Right ventricle myocardium superior (tissue), 1 donor: Measurements from ENCODE around the gene CCDC134. TPM values are rescaled to one million over a fixed set of nuclear protein-coding genes. Genes with fewer than 3 reads are reported as not detected.

Source experiments
- ATAC-seq: fragments of 200-7000 bp; cut with Tn5 transposase; one replicate; pipeline ENCODE4 v1.9.1; 2020; ENCODE audit warnings: mild to moderate bottlenecking; ENCODE audit not compliant: poor library complexity
- DNase-seq: peaks from one replicate; pipeline ENCODE4 v3.0.0-alpha.2; 2020
- intact Hi-C: fragments of 100-400 bp; cut with DNase I; formaldehyde crosslinking; loops from one replicate; pipeline ENCODE4 v1.11.2; 2022
- long read RNA-seq: library from polyadenylated mRNA; unstranded; transcript quantifications from one replicate; pipeline ENCODE4 v2.0.0, GENCODE V29; 2021
- total RNA-seq: library from RNA; stranded (reverse); fragmentation: NEBNext Ultra II Directional; extraction: Animal tissue kit (Norgen Biotek cat#: 25700); gene quantifications from one replicate; pipeline ENCODE4 v1.2.1, GENCODE V29; 2021
- donor health status: DM: no; HTN: yes; CAD: no; lungs with severe emphysema.

The CCDC134 gene
- total RNA-seq = 4.0 TPM
- long read RNA-seq, partial matches to known transcripts = 0 of 2 reads
- long read RNA-seq, other reads (novel, unspliced or antisense) = 0 of 2 reads

DNA sequence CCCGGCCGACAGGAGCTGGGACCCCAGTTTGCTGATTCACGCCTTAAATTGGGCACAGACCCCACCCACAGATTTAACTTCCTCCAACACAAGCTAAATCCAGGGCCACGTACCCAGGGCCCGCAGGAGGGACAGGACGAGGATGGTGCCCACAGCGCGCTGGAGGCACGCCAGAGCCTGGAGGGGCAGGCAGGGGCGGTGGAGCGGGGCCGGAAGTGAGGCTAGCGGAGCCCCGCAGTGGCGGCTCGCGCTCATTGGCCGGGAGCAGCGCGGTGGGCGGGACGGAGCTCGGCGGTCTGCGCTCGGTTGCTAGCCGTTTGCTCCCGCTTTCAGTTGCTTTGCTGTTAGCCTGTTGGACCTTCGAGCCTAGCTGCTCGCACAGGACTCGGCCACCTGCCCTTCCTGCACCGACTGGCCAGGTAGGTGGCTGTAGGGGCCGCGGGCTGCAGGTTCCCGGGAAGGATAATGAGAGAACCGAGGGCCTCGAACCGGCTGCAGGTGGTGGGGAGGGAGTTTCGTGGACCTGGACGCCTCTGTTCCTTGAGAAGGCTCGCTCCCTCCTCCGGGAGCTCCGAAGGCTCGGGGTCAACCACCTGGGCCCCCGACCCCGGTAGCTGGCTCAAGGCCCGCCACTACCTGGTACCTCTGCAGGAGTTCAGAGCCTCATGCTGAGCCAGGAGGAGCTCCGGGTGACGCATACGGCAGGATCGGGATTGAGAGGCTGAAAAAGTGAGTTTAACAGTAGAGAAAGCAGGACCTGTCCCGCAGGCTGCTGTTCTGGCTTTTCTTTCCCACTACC is at the start of gene CCDC134:
Gene CCDC134 (plus strand): TSS at position 332 of the 799 bp plus-strand sequence. CDS start 8,212 bp downstream, outside the sequence.
- ATAC-seq = peak; percentile 99
- intact Hi-C loops = no loop called here
- DNase-seq = peak; percentile 96

DNA sequence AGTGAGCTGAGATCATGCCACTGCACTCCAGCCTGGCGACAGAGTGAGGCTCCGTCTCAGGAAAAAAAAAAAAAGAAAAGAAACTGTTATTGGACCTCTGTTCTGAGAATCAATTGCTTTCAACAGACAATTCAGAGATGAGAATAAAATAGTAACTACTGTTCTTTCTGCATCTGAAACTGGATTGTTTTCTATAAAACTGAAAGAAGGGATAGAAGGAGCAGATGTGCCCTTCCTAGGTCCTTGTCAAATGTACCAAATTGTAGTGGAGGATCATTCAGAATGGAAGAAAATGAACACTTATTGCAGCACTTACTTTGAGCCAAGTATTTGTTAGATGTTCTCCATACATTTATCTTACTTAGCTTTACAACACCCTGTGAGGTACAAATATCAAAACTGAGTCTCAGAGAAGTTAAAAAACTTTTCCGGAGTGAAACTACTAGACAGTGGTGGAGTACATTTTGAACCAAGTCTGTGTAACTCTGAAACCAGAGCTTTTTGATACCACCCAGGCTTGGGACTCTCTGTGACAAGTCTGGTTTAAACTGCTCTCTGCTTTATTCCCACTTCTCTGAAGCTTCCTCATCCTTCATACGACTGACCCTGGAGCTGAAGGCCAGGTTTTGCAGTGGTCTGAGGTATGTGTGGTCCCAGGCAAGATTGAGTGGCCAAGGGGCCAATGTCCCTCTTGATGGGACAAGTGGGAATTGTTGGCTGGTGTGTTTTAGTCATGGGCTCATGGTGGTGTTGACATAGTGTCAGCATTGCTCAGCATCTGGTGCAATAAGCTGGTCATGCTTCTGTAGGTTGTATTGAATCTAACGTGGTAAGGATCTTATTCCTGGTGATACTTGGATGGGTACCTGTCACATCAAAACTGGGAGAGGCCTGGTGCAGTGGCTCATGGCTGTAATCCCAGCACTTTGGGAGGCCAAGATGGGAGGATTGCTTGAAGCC is 48.2 kb upstream of the CCDC134 start:
- DNase-seq (no peak), ATAC-seq (no peak)
- intact Hi-C loops = no loop called here

DNA sequence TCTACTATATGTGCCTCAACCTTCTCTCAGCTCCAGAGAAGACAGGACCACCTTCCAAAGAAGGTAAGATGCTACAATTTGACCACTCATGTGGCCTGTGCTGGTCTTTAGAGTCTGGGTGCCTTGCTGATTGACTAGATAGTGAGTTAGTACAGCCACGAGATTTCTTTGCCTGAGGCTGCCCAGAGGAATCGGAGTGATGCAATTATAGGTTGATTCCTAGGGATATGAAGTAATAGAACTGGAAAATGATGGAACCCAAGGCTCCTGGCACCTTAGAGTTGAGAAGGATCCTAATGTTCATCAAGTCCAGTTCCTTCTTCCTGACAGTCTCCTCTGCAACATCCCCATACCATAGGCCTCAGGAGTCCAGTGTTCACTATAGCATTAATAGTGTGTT is 46.5 kb upstream of the CCDC134 start:
- ATAC-seq (no peak), DNase-seq (no peak)
- intact Hi-C loops = no loop called here

DNA sequence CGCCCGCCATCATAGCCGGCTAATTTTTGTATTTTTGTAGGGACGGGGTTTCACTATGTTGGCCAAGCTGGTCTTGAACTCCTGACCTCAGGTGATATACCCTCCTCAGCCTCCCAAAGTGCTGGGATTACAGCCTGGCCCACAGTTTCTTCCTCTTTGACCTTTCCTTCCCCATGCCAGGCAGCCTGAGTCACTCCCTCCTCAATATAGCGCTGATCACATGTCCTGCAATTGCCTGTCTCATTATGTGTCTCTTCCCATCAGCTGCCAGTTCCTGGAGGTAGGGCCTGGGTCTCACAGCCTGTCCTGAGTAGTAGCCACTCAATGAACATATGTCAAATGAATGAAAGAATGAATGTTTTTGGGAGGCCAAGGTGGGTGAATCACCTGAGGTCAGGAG is 43.0 kb upstream of the CCDC134 start:
- intact Hi-C loops = no loop called here
- no peak for DNase-seq
- ATAC-seq = no peak

DNA sequence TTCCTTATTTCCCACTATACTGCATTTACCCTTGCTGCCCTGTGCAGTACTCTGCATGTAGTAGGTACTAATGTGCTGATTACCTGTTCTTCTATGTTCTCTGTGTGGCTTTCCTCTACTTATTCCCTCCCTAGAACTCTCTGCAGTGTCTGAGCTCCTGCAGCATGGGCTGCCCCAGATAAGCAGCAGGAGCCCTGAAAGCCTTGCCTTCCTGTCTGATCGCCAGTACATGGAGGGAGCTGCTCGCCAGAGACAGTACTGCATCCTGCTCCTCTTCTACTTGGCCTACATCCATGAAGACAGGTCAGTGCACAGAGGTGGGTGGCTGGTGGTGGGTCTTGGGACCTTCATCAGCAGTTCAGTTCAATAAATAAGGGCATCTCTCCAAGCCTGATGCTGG is 42.2 kb upstream of the CCDC134 start:
- intact Hi-C loops = no loop called here
- DNase-seq = no peak
- no peak for ATAC-seq

DNA sequence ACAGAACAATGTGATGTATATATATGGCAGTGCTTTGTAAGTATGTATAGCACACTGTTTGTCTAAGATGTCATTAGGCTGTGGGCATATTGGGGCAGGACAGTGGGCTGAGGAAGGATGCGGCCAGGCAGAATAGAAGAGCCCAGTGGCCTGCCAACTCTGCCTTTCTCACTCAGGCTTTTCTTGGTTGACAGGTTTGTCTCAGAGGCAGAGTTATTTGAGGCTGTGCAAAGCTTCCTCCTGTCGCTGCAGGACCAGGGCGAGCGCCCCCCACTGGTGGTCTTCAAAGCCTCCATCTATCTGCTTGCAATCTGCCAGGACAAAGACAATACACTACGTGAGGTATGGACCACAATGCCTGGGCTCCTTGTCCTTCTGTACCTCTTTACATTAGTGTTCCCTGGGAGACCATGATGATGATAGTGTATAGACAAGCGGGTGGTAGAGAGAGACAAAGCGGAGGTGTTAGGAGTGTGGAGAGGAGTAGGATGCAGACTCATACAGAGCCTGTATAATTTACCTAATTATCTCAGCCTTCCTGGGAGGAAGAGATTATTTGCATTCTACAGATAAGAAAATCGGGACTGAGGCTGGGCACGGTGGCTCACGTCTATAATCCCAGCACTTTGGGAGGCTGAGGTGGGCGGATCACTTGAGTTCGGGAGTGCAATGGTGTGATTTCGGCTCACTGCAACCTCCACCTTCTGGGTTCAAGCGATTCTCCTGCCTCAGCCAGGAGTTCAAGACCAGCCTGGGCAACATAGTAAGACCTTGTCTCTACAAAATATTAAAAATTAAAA is 37.3 kb upstream of the CCDC134 start:
- peak; percentile 50 for DNase-seq
- intact Hi-C loops = no loop called here
- ATAC-seq = no peak

DNA sequence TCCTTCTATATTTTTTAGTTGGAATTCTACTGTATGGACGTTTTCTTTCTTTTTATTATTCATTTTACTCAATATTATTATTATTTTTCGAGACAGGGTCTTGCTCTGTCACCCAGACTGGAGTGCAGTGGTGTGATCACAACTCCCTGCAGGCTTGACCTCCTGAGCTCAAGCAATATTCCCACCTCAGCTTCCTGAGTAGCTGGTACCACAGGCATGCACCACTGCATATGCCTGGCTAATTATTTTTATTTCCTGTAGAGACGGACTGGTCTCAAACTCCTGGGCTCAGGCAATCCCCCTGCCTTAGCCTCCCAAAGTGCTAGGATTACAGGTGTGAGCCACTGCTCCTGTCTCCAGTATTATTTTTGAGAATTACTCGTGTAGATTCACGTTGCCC is 34.0 kb upstream of the CCDC134 start:
- DNase-seq = no peak
- intact Hi-C loops = no loop called here
- no peak for ATAC-seq

DNA sequence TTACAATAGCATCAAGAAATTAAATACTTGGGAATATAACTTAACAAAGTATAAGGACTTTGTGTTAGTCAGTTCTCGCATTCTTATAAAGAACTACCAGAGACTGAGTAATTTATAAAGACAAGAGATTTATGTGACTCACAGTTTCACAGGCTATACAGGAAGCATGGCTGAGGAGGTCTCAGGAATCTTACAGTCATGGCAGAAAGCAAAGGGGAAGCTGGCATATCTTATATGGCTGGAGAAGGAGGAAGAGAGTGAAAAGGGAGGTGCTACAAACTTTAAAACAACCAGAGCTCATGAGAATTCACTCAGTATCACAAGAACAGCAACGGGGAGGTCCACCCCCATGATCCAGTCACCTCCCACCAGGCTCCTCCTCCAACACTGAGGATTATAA is 32.0 kb upstream of the CCDC134 start:
- ATAC-seq (no peak), DNase-seq (no peak)
- intact Hi-C loops = no loop called here

DNA sequence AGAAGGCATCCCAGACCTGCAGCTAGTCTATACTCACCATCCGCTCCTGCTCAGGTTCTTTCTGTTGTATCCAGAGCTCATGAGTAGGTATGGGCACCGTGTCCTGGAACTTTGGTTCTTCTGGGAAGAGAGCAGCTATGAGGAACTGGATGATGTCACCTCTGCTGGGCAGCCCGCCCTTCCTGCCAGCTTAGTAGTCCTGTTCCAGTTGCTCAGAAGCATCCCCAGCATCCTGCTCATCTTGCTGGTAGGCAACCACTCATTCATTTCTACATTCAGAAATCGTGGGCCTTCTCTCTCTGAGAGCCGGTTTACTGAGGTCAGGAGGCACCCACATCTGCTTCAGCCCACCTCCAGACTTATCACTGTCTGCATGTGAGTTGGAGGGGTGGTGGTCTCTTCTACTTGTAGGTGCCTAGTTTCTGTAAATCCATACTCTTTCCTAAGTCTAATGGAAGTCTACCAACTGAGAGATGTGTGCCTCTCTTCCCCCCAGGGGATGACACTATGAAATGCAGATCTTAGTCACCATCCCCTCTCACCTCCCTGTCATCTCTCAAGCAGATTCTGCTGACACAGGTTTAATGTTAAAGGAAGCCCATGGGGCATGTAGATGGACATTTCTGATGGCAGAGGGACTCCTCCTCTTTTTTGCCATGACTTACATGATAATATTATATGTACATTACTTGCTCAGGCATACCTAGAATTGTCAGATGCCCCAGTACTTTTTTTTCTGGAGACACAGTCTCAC is 29.6 kb upstream of the CCDC134 start:
- intact Hi-C loops = no loop called here
- DNase-seq (no peak), ATAC-seq (no peak)

DNA sequence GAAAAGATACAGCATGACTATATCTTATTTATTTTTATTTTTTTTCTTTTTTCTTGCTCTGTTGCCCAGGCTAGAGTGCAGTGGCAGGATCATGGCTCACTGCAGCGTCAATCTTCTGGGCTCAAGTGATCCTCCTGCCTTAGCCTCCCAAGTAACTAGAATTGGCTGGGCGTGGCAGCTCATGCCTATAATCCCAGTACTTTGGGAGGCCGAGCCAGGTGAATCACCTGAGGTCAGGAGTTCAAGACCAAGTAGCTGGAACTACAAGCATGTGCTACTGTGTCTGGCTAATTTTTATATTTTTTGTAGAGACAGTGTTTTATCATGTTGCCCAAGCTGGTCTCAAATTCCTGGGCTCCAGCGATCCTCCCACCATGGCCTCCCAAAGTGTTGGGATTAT is 28.3 kb upstream of the CCDC134 start:
- intact Hi-C loops = no loop called here
- ATAC-seq = no peak
- DNase-seq = no peak

DNA sequence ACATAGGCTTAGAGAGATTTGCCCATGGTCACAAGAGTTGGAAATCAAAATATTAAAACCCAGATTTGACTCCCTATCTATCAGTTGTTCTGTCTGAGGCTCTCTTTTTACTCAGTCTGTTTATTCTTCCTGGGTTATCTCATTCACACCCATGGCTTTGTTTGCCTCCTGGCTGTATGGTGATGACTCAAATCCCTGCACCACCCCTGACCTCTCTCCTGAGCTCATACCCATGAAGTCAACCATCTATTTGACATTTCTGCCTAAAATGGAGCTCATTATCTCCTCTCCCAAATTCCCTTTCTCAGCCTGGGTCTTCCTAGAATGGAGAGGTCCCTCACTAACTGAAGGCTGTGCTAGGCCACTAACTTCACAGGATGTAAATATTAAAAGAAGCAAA is 27.8 kb upstream of the CCDC134 start:
- DNase-seq = no peak
- intact Hi-C loops = no loop called here
- ATAC-seq = no peak

DNA sequence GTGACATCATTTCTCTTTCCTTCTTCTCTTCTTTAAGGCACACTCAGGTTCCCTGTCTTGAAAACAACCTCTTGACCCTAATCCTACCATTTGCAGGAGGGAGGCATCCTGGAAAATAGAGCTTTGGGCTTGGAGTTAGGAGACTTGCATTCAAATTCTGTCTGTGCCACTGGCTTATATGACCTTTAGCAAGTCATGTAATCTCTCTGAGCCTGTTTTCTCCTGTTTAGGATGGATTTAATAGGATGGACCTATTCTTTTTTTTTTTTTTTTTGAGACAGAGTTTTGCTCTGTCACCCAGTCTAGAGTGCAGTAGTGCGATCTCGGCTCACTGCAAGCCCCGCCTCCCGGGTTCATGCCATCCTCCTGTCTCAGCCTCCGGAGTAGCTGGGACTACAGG is 25.1 kb upstream of the CCDC134 start:
- intact Hi-C loops = no loop called here
- DNase-seq = no peak
- ATAC-seq = no peak

DNA sequence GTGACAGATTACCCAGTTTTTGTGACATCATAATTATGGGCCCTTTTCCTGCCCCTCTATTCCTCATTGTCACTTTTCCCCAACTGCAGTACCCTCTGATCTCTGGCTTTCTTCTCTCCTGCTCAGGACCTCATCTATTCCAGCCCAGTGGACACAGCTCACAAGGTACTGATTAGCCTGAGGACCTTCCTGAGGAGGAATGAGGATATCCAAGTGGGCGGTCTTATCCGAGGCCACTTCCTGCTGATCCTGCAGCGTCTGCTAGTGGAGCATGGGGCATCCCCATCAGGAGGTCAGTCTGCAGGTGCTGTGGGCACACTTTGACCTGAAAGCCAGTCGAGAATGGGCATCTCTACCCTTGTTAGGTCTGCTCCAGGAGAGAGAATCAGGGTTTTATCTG is 24.5 kb upstream of the CCDC134 start:
- intact Hi-C loops = no loop called here
- DNase-seq (no peak), ATAC-seq (no peak)

DNA sequence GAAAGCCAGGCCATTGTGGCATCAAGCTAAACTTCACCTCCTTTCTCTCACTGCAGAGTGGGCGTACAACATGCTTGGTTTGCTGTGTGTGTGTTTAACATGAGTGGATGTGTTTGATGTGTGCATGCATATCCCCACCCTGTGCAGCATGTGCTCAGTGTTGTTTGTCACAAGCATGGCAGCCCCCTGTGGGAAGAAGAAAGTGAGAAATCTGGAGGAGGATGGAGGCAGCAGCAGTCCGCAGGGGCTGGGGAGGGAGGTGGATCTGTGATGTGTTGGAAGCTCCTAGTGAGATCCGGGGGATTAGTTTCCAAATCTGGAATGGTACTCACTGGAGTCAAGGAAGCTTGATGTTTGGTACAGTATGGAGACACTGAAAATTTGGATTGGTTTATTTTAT is 24.1 kb upstream of the CCDC134 start:
- no peak for DNase-seq
- no peak for ATAC-seq
- intact Hi-C loops = no loop called here

DNA sequence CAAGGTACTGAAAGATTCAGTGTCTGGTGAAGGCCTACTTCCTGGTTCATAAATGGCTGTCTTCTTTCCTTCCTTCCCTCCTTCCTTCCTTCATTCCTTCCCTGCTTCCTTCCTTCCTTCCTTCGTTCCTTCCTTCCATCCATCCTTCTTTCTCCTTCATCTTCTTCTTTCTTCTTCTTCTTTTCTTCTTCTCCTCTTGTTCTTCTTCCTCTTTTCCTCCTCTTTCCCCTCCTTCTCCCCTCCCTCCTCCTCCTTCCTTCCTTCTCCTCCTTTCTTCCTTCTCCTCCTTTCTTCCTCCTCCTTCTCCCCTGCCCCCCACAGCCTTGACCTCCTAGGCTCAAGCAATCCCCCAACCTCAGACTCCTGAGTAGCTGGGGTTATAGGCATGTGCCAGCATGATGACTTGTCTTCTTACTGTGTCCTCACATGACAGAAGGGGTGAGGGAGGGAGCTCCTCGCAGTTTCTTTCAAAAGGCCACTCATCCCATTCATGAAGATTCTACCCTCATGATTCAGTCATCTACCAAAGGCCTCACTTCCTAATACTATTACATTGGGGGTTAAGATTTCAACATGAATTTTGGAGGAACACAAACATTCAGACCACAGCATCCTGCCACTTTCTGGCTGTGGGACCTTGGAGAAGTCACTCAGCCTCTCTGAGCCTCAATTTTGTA is 22.6 kb upstream of the CCDC134 start:
- ATAC-seq (no peak), DNase-seq (no peak)
- intact Hi-C loops = no loop called here

DNA sequence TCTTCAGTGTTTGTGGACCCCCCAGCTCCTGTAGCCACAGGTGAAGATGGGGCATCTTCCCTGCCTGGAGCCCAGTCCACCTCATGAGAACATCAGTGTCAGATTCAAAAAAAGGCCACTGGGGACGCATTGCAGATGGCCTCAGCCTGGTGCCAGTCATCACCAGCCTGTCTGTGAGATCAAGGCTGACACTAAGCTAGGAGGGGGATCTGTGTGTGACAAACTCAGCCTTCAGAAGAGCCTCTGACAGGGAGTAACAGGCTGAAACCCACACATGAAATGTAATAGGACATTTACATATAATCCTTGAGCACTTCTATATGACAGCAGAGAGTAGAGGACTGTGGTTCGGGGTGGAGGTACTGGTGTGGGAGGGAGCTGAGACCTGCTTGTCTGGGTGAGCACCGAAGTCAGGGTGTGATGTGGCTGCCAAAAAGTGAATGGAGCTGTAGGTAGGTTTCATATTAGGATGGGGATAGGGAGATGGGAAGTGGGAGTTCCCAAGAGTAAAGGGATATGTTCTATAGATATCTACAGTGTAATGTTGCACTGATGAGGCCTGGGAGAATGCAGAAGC is 20.5 kb upstream of the CCDC134 start:
- intact Hi-C loops = no loop called here
- ATAC-seq (no peak), DNase-seq (no peak)

DNA sequence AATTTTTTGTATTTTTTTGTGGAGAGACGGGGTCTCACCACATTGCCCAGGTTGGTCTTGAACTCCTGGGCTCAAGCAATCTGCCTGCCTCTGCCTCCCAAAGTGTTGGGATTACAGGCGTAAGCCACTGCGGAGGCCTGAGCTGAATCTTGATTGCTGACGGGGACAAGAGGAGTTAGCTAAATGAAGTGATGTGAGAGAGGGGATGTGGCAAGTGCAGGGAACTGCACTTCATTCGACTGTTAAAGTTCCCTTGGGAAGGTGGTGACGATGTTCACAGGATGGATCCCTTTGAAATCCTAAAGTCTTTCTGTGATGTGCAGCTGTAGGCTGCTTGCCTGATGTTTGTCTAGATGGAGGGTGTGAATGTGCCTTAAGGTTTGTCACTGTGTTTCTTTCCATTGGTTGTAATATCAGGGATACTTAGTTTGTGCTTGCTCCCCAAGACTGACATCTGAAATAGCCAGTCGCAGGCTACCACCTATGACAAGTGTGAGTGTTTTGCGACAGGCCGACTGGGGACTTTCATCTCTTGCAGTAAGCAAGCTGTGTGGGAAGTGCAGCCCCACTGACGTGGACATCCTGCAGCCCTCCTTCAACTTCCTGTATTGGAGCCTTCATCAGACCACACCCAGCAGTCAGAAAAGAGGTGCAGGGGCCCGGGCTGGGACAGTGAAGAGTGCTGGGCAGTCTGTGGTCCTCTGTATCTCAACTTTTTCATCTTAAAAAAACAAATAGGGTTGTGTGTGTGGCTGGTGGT is 19.6 kb upstream of the CCDC134 start:
- intact Hi-C loops = no loop called here
- DNase-seq (peak; percentile 80), ATAC-seq (peak; percentile 68)
